GM10266 (cell line): Measurements from ENCODE around the gene HOXC6.

Experiments
- DNase-seq: peaks from one replicate; pipeline ENCODE4 v3.0.0; 2012; ENCODE audit errors: extremely low spot score
- TF ChIP-seq, protein P1 (sequence below): IDR thresholded peaks from 2 replicates; pipeline ENCODE4 v1.5.1; 2012; ENCODE audit warnings: mild to moderate bottlenecking, low read depth; ENCODE audit not compliant: control insufficient read depth, insufficient read depth; ENCODE audit errors: missing control alignments

Gene HOXC6

DNA sequence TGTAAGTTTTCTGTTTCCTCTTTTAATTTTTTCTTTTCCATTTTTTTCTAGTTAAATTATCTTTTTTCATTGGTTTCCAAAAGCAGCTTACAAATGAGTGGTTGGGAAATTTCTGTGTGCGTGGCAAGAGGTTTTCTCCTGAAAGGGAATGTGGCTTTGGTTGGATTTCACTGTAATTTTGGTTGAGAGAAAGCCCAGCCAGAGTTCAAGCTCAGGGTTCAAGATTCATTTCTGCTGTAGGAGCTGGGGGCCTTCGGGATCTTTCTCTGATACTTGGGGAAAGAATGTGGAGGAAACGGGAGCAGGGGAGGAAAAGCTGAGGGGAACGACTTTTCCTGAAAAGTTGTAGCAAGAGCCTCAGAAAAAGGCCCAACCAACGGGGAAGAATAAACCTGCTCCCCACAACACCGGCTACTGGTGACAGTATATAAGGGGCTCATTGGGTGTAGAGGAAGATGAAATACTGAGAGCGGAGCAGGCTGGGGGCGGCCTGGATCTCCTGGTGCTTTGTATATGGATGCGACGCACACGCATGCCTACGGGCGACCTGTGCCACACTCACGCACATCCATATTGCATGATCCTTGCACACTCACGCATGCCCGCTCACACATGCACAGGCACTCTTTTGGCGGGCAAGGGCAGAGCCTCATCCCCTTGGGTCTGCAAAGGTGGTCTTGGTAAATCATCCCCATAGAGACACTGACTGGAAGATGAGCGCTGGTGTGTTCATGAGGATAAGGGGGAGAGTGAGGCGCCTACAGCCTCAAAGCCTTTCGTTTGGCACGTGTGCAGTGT lies 41.4 kb upstream of the HOXC6 start:
- DNase-seq, result no peak
- TF ChIP-seq, protein P1, sequence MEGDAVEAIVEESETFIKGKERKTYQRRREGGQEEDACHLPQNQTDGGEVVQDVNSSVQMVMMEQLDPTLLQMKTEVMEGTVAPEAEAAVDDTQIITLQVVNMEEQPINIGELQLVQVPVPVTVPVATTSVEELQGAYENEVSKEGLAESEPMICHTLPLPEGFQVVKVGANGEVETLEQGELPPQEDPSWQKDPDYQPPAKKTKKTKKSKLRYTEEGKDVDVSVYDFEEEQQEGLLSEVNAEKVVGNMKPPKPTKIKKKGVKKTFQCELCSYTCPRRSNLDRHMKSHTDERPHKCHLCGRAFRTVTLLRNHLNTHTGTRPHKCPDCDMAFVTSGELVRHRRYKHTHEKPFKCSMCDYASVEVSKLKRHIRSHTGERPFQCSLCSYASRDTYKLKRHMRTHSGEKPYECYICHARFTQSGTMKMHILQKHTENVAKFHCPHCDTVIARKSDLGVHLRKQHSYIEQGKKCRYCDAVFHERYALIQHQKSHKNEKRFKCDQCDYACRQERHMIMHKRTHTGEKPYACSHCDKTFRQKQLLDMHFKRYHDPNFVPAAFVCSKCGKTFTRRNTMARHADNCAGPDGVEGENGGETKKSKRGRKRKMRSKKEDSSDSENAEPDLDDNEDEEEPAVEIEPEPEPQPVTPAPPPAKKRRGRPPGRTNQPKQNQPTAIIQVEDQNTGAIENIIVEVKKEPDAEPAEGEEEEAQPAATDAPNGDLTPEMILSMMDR, result no peak

DNA sequence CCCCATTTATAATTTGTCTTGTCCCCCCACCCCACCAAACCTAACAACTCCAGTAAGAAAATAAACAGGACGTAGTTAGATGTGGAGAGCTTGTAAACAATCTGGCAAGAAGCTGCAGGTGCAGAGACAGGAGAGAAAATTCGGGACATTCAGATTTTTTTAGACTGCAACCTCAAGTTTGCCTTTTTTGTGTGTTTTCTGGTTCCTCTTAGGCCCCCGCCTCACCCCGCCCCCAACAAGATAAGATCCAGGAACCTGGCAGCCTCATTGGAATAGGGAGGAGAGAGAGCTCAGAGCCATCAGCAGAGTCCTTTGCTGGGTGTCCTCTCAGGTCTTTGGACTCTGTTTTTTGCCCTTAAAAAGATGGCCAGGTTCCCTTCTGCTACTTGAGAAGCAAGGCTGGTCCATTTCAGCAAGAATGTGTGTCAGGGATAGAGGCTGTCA lies 40.4 kb upstream of the HOXC6 start:
- no peak for DNase-seq
- TF ChIP-seq, protein P1, result no peak

DNA sequence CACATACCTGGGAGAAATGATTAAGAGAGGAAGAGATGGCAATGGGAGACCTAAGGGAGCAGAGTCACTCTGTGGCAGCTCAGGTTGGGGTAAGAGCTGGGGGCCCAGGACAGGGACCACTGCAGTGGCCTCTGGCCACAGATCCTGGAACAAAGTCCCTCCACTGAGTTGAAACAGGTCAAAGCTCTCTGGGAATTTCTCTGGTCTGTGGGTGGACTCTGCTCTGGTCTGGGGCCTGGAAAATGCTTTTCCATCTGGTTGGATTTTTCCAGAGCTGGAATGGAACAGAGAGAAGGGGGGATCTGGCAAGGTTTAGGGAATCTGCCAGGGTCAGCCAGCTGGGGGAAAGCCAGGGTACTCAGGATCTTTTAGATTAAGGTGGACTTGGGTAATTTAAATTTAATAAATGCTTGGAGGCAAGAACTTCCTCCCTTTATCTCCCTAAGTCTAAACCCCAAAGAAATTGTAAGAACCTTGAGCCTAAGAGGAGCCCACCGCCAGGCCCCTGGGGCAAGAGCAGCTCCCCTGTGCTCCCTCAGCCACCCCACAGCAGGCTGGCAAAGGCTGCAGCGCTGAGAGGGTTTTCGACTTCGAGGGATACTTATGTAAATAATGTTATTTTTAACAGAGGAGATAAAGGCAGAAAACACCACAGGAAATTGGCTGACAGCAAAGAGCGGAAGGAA lies 39.6 kb upstream of the HOXC6 start:
- no peak for DNase-seq
- TF ChIP-seq, protein P1, result no peak

DNA sequence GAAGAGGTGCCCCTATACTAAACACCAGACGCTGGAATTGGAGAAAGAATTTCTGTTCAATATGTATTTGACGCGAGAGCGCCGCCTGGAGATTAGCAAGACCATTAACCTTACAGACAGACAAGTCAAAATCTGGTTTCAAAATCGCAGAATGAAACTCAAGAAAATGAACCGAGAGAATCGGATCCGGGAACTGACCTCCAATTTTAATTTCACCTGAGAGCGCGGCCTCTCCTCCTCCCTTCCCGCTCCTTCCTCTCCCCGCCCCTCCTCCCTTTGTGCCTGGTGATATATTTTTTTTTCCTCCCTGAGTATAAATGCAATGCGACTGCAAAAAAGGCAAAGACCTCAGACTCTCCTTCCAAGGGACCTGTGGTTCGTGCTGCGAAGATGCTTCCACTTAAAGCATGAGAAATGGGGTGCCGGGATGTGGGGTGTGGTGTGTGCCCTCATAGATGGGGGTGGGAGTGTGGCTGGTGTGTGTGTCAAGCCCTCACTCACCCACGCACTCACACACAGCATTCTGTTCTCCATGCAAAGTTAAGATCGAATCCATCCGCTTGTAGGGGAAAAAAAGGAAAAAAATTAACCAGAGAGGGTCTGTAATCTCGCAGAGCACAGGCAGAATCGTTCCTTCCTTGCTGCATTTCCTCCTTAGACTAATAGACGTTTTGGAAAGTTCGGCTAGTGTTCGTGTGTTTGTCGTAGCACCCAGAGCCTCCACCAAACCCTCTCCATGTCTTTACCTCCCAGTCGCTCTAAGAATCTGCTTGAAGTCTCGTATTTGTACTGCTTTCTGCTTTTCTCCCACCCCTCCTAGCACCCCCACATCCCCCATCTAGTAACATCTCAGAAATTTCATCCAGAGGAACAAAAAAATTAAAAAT lies 38.8 kb upstream of the HOXC6 start:
- peak; percentile 78 for DNase-seq

DNA sequence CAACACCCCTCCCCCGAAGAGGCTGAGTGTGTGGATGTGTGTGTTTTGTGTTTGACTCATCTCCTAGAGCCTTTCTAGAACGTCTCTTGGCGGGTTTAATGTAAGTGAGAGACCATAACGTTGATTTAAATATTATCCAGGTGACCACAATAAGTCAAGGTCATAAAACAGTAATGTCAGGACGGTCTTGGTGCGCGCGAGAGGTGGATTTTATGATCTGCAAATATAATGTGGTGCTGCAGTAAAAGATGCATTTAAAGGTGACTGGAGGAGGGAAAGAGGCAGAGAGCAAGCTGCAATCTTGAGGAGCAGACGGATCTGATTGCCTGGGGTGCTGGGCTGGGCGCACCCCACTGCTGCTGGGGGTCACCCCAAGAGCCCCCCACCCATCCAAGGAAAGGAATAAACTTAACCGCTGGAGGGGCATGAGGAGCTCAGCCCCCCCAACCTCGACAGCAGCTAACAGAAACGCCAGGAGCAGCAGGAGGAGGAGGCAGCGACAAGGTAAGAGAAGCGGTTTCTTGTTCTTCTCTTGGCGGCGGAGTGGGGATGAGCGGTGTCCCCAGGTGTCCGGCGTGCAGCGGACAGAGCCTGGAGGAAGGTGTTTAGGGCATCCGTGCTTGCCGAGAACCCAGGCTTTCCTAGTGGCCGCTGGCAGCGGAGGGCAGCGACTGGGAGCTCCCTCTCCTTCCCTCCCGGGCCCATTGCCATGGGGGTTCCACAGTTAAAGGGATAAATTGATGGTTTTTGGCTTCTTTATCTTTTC lies 37.7 kb upstream of the HOXC6 start:
- no peak for DNase-seq
- TF ChIP-seq, protein P1, result no peak

More for the DNA sequence above, 38.8 kb upstream of the HOXC6 start:
- TF ChIP-seq, protein P1, result peak; percentile 59

DNA sequence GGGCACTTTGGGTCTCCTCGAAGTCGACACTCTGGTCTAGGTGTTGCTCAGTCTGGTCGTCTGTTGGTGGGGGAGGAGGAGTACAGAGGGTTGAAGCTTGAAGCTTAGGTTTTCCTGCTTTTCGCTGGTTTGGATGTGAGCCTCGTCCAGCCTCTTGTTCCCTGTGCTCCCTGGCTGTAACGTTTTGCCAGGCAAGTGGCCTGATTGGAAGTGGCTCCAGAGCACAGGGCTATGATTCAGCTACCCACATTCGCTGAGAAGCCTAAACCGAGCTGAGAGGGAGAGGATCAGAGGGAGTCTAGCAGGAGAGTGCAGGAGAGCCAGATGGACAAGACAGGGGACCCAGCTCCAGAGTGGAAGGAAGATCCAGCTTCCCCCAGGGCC lies 37.2 kb upstream of the HOXC6 start:
- TF ChIP-seq, protein P1, result no peak
- no peak for DNase-seq
